ENCODE measurements around the gene SPIRE1. TPM values are rescaled to one million over a fixed set of nuclear protein-coding genes. Genes with fewer than 3 reads are reported as not detected.
"Not testable (repeated sequence)": the region's sequence is repeated elsewhere in the genome, so short reads cannot be mapped to it uniquely, and the experiment has no call there.

SPIRE1 gene
- total and polyA plus RNA-seq, 2 experiments from 2014 or later: 10.7 to 28.6 TPM

DNA sequence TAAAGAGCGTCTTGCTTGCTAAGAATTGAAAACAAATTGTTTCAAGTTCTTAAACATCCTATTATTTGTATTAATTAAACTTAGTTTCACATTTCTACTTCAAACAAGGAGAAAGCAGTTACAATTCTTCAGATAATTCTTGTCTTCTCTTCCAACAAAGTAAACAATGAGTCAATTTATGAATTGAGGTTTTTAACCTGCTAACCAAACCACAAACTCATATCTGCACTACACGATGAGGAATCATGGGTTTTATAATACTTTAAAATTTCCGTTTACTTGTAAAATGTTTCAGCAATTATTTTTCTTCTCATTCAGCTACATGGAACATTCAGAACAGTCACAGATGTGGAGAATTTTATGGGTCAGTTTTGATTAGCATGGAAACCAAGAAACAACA, 114.2 kb downstream of the SPIRE1 start:
- no peak for TF ChIP-seq EZH2phosphoT487 (IDR thresholded peaks at IDR 0.05; ENCODE audit: insufficient read depth, low read depth)
- in situ Hi-C loops (cut with MboI): no loop called here
- Histone ChIP-seq H3K9me3 (ENCODE audit: low read depth) (no peaks in the 10 kb centered on the region), H3K9ac (no peak overlapping the region), H3K27me3 (replicated peaks; ENCODE audit: insufficient read depth) (no peaks in the 10 kb centered on the region), H3K79me2 (ENCODE audit: insufficient read depth) (peaks cover 92% of the 10 kb centered on the region), H3K9me2 (ENCODE audit: insufficient read depth) (no peaks in the 10 kb centered on the region), H4K20me1 (ENCODE audit: insufficient read depth) (no peaks in the 10 kb centered on the region; the same call in 1 of the 2 replicates), H3K4me2 (ENCODE audit: unreplicated experiment) (no peak overlapping the region), H2AFZ (no peak overlapping the region), H3K4me1 (ENCODE audit: insufficient read depth) (no peaks in the 10 kb centered on the region), H3F3A (ENCODE audit: insufficient read depth) (0 out of 2 replicates have a peak, but pooled peaks cover 9% of the 10 kb centered on the region), H3K36me3 (ENCODE audit: low read depth) (no peaks in the 10 kb centered on the region), H3K27ac (no peak overlapping the region), H3K4me3 (no peak overlapping the region)
- no peak for DNase-seq
- WGBS, 2 experiments (ENCODE audit: low coverage in 1 of 2, low lambda C conversion rate in 2 of 2, missing lambda C conversion rate in 2 of 2): 93 to 96% methylated on average over 3 of the region's 3 CpGs

DNA sequence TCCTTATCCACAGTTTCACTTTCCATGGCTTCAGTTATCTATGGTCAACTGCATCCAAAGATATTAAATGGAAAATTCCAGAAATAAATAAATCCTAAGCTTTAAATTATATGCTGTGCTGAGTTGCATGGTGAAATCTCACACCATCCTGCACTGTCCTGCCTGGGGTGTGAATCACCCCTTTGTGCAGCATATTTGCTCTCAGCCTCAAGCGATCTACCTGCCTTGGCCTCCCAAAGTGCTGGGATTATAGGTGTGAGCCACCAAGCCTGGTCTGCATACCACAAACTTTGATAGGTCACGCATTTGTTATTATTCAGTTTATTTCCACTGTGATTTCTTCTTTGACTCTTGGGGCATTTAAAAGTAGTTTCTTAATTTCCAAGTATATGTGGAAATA, 117.2 kb downstream of the SPIRE1 start:
- Histone ChIP-seq H3K27me3 (replicated peaks; ENCODE audit: insufficient read depth) (no peaks in the 10 kb centered on the region), H3K79me2 (ENCODE audit: insufficient read depth) (peaks cover 93% of the 10 kb centered on the region), H4K20me1 (ENCODE audit: insufficient read depth) (0 out of 2 replicates have a peak, but pooled peaks cover 5% of the 10 kb centered on the region), H2AFZ (no peak overlapping the region), H3K9me2 (ENCODE audit: insufficient read depth) (no peaks in the 10 kb centered on the region), H3F3A (ENCODE audit: insufficient read depth) (0 out of 2 replicates have a peak, but pooled peaks cover 9% of the 10 kb centered on the region), H3K9ac (no peak overlapping the region), H3K36me3 (ENCODE audit: low read depth) (no peaks in the 10 kb centered on the region), H3K4me2 (ENCODE audit: unreplicated experiment) (no peak overlapping the region), H3K4me3 (no peak overlapping the region), H3K4me1 (ENCODE audit: insufficient read depth) (no peaks in the 10 kb centered on the region), H3K27ac (no peak overlapping the region), H3K9me3 (ENCODE audit: low read depth) (no peaks in the 10 kb centered on the region)
- in situ Hi-C loops (cut with MboI): no loop called here
- TF ChIP-seq EZH2phosphoT487 (IDR thresholded peaks at IDR 0.05; ENCODE audit: insufficient read depth, low read depth): no peak
- DNase-seq: no peak
- WGBS, 2 experiments (ENCODE audit: low coverage in 1 of 2, low lambda C conversion rate in 2 of 2, missing lambda C conversion rate in 2 of 2): 97 to 98% methylated on average over 2 of the region's 2 CpGs

DNA sequence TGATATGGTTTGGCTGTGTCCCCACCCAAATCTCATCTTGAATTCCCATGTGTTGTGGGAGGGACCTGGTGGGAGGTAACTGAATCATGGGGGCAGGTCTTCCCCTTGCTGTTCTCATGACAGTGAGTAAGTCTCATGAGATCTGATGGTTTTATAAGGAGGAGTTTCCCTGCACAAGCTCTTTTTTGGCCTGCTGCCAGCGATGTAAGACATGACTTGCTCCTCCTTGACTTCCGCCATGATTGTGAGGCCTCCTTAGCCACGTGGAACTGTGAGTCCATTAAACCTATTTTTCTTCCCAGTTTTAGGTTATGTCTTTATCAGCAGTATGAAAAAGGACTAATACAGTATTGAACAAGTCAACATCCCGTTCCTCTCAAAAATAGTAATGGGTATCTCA, 118.7 kb downstream of the SPIRE1 start:
- not testable (repeated sequence) for H3K36me3 ChIP-seq (ENCODE audit: low read depth); H3K4me1 ChIP-seq (ENCODE audit: insufficient read depth); H3K4me2 ChIP-seq (ENCODE audit: unreplicated experiment); H3K4me3 ChIP-seq; H2AFZ ChIP-seq; H3K9ac ChIP-seq; H3F3A ChIP-seq (ENCODE audit: insufficient read depth); H3K9me3 ChIP-seq (ENCODE audit: low read depth); H4K20me1 ChIP-seq (ENCODE audit: insufficient read depth); H3K27ac ChIP-seq; H3K27me3 ChIP-seq (replicated peaks; ENCODE audit: insufficient read depth); H3K9me2 ChIP-seq (ENCODE audit: insufficient read depth)
- in situ Hi-C loops (cut with MboI): loop anchor here (10.0 kb wide), 1 partner anchor 106 kb away; no protein-coding TSS in a partner anchor
- WGBS, 2 experiments (ENCODE audit: low coverage in 1 of 2, low lambda C conversion rate in 2 of 2, missing lambda C conversion rate in 2 of 2): 94 to 100% methylated on average over 4 of the region's 4 CpGs
- H3K79me2 ChIP-seq (ENCODE audit: insufficient read depth): peaks cover 93% of the 10 kb centered on the region
- DNase-seq: peak; percentile 39

DNA sequence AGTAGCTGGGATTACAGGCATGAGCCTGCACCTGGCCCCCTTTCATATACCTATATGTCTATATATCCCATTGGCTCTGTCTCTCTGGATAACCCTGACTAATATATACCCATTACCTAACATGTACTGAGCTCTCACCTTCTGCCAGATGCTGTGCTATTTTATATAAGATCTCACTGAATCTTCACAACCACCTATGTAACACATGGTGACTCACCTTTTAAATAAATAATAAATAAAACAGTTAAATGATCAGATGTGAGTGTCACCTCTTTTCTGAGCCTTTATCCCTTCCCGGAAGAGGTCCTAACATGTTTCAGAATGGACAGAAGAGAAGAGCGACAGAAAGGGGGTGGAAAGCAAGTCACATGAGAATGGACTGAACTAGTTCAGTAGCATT, 123.1 kb downstream of the SPIRE1 start:
- H3K9me2 ChIP-seq (ENCODE audit: insufficient read depth): no peaks in the 10 kb centered on the region

DNA sequence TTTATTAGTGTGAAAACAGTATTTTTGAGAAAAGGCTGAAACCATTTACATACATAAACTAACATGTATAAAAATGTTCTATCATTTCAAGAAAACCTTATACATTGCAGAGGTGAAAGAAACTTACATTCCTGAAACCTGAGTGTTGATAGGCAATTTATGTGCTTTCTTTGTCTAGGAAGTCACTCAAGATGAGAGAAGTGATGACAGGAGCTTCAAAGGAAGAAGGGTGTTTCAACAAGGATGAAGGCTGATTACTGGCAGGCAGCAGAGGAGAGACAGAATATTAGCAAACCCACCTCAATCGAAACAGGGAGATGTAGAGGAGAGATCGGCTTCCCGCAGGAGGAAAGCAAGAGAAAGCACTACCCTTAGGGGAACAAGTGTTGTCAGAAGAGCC, 125.2 kb downstream of the SPIRE1 start:
- peaks cover 90% of the 10 kb centered on the region for H3K79me2 ChIP-seq (ENCODE audit: insufficient read depth)
- in situ Hi-C loops (cut with MboI): loop anchor here (10.0 kb wide), 1 partner anchor 112 kb away; no protein-coding TSS in a partner anchor

More for the DNA sequence above, 123.1 kb downstream of the SPIRE1 start:
- Histone ChIP-seq H3K4me1 (ENCODE audit: insufficient read depth) (peaks cover 7% of the 10 kb centered on the region; the same call in 1 of the 2 replicates), H3F3A (ENCODE audit: insufficient read depth) (no peaks in the 10 kb centered on the region), H3K9ac (no peak overlapping the region), H3K36me3 (ENCODE audit: low read depth) (no peaks in the 10 kb centered on the region), H2AFZ (no peak overlapping the region), H3K79me2 (ENCODE audit: insufficient read depth) (peaks cover 94% of the 10 kb centered on the region), H3K27ac (no peak overlapping the region), H4K20me1 (ENCODE audit: insufficient read depth) (0 out of 2 replicates have a peak, but pooled peaks cover 5% of the 10 kb centered on the region), H3K27me3 (replicated peaks; ENCODE audit: insufficient read depth) (no peaks in the 10 kb centered on the region), H3K9me3 (ENCODE audit: low read depth) (no peaks in the 10 kb centered on the region), H3K4me3 (no peak overlapping the region), H3K4me2 (ENCODE audit: unreplicated experiment) (no peak overlapping the region)
- in situ Hi-C loops (cut with MboI): loop anchor here (10.0 kb wide), 1 partner anchor 110 kb away; no protein-coding TSS in a partner anchor
- 97 to 100% methylated on average over 2 of the region's 2 CpGs for WGBS, 2 experiments (ENCODE audit: low coverage in 1 of 2, low lambda C conversion rate in 2 of 2, missing lambda C conversion rate in 2 of 2)
- no peak for DNase-seq
- TF ChIP-seq EZH2 (IDR thresholded peaks at IDR 0.05; ENCODE audit: insufficient read depth, poor library complexity, severe bottlenecking): no peak
- TF ChIP-seq EZH2phosphoT487 (IDR thresholded peaks at IDR 0.05; ENCODE audit: insufficient read depth, low read depth): no peak

More for the DNA sequence above, 125.2 kb downstream of the SPIRE1 start:
- Histone ChIP-seq H3K4me1 (ENCODE audit: insufficient read depth) (peaks cover 7% of the 10 kb centered on the region; the same call in 1 of the 2 replicates), H3K9me3 (ENCODE audit: low read depth) (no peaks in the 10 kb centered on the region), H3F3A (ENCODE audit: insufficient read depth) (0 out of 2 replicates have a peak, but pooled peaks cover 6% of the 10 kb centered on the region), H3K27ac (no peak overlapping the region), H3K36me3 (ENCODE audit: low read depth) (no peaks in the 10 kb centered on the region), H3K4me2 (ENCODE audit: unreplicated experiment) (no peak overlapping the region), H3K9me2 (ENCODE audit: insufficient read depth) (no peaks in the 10 kb centered on the region), H2AFZ (no peak overlapping the region), H3K4me3 (no peak overlapping the region), H4K20me1 (ENCODE audit: insufficient read depth) (0 out of 2 replicates have a peak, but pooled peaks cover 3% of the 10 kb centered on the region), H3K27me3 (replicated peaks; ENCODE audit: insufficient read depth) (no peaks in the 10 kb centered on the region), H3K9ac (no peak overlapping the region)
- no peak for DNase-seq
- WGBS, 2 experiments (ENCODE audit: low coverage in 1 of 2, low lambda C conversion rate in 2 of 2, missing lambda C conversion rate in 2 of 2): 76 to 77% methylated on average over 3 of the region's 3 CpGs
- TF ChIP-seq EZH2 (IDR thresholded peaks at IDR 0.05; ENCODE audit: insufficient read depth, poor library complexity, severe bottlenecking): no peak

Measured in GM23248 (cell line).